IMR-90 (cell line): ENCODE results near the gene HSF2BP.
"Not testable (repeated sequence)": the region's sequence is repeated elsewhere in the genome, so short reads cannot be mapped to it uniquely, and the experiment has no call there.

Experiments used
- BHLHE40 ChIP-seq: fragments of 150-350 bp; IDR thresholded peaks from 2 replicates; pipeline ENCODE4 v1.6.1; 2016; ENCODE audit warnings: mild to moderate bottlenecking, low read depth, low read length
- CEBPB ChIP-seq: IDR thresholded peaks from 2 replicates; pipeline ENCODE4 v1.6.1; 2012; ENCODE audit warnings: low read depth, low read length, improper control_type of control experiment
- CHD1 ChIP-seq: IDR thresholded peaks from 2 replicates; pipeline ENCODE4 v1.6.1; 2012; ENCODE audit warnings: low read depth, low read length, improper control_type of control experiment
- FOS ChIP-seq: fragments of 150-350 bp; IDR thresholded peaks from 2 replicates; pipeline ENCODE4 v1.6.1; 2016; ENCODE audit warnings: low read depth, low read length
- MAFK ChIP-seq: IDR thresholded peaks from 2 replicates; pipeline ENCODE4 v1.6.1; 2012; ENCODE audit warnings: low read depth, low read length, improper control_type of control experiment
- MXI1 ChIP-seq: IDR thresholded peaks from 2 replicates; pipeline ENCODE4 v1.6.1; 2012; ENCODE audit warnings: low read depth, mild to moderate bottlenecking, low read length, moderate library complexity, borderline replicate concordance
- NFE2L2 ChIP-seq: fragments of 150-350 bp; IDR thresholded peaks from 2 replicates; pipeline ENCODE4 v1.6.1; 2016; ENCODE audit warnings: low read depth, mild to moderate bottlenecking, low read length
- POLR2A ChIP-seq: IDR thresholded peaks from 2 replicates; pipeline ENCODE4 v1.6.1; 2012; ENCODE audit warnings: mild to moderate bottlenecking, low read depth, low read length
- RAD21 ChIP-seq: IDR thresholded peaks from 2 replicates; pipeline ENCODE4 v1.6.1; 2012; ENCODE audit warnings: low read length, improper control_type of control experiment
- RFX5 ChIP-seq: IDR thresholded peaks from 2 replicates; pipeline ENCODE4 v1.8.0; 2012; ENCODE audit warnings: low read depth, mild to moderate bottlenecking, low read length, moderate library complexity
- SMC3 ChIP-seq: fragments of 150-350 bp; IDR thresholded peaks from 2 replicates; pipeline ENCODE4 v1.6.1; 2016; ENCODE audit warnings: low read depth, mild to moderate bottlenecking, antibody characterized with exemption, low read length, moderate library complexity
- TF ChIP-seq, protein P1 (sequence below): conservative IDR thresholded peaks from 2 replicates; pipeline ENCODE4 v1.5.1; 2012; ENCODE audit warnings: mild to moderate bottlenecking, low read depth, low read length, improper control_type of control experiment
- TF ChIP-seq, protein P2 (sequence below): fragments of 150-350 bp; IDR thresholded peaks from 2 replicates; pipeline ENCODE4 v1.6.1; 2017; ENCODE audit warnings: mild to moderate bottlenecking, antibody characterized with exemption, low read length, low read depth

DNA sequence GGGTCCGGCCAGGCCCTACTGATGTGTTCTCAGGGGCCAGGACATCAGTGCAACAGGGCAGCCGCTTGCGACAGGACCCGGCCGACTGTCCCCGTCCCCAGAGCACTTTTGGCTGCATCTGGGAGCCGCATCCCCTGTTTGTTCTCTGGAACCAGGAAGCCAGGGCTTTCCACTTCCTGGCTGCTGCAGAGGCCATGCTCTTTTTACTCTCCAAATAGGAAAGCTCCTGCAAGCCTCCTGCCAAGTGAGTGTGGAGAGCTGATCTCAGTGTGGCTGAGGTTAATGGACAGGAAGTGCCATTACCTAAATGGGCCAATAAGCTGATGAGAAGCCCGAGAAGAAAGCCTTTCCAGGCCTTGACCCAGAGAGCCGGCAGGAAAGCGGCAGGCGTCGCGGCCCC, 180.1 kb downstream of the HSF2BP start:
- TF ChIP-seq POLR2A, MAFK, RAD21, MXI1, RFX5, SMC3, CEBPB, FOS, CHD1, BHLHE40, NFE2L2: not testable (repeated sequence)
- TF ChIP-seq, protein P1, sequence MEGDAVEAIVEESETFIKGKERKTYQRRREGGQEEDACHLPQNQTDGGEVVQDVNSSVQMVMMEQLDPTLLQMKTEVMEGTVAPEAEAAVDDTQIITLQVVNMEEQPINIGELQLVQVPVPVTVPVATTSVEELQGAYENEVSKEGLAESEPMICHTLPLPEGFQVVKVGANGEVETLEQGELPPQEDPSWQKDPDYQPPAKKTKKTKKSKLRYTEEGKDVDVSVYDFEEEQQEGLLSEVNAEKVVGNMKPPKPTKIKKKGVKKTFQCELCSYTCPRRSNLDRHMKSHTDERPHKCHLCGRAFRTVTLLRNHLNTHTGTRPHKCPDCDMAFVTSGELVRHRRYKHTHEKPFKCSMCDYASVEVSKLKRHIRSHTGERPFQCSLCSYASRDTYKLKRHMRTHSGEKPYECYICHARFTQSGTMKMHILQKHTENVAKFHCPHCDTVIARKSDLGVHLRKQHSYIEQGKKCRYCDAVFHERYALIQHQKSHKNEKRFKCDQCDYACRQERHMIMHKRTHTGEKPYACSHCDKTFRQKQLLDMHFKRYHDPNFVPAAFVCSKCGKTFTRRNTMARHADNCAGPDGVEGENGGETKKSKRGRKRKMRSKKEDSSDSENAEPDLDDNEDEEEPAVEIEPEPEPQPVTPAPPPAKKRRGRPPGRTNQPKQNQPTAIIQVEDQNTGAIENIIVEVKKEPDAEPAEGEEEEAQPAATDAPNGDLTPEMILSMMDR = not testable (repeated sequence)
- TF ChIP-seq, protein P2, sequence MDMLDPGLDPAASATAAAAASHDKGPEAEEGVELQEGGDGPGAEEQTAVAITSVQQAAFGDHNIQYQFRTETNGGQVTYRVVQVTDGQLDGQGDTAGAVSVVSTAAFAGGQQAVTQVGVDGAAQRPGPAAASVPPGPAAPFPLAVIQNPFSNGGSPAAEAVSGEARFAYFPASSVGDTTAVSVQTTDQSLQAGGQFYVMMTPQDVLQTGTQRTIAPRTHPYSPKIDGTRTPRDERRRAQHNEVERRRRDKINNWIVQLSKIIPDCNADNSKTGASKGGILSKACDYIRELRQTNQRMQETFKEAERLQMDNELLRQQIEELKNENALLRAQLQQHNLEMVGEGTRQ = not testable (repeated sequence)
